Uterus (tissue), 4 donors: ENCODE measurements around the gene FAM209A. TPM values are rescaled to one million over a fixed set of nuclear protein-coding genes. Genes with fewer than 3 reads are reported as not detected.
"Not testable (repeated sequence)": the region's sequence is repeated elsewhere in the genome, so short reads cannot be mapped to it uniquely, and the experiment has no call there.

ENCODE experiments used
- DNase-seq, 2 donors: peaks; one replicate each; pipeline ENCODE4 v3.0.0-alpha.2; 2019 to 2020
- H3K27ac ChIP-seq, 2 donors: fragments of 200-600 bp; sonication (generic); 1 replicate in 1 of 2; 2 replicates in 1 of 2; pipeline ENCODE4 v1.5.1; 2016 to 2018
- H3K27me3 ChIP-seq, 2 donors: fragments of 200-600 bp; sonication (generic); one replicate each; pipeline ENCODE4 v1.5.1; 2018 to 2019; ENCODE audit warnings: control low read depth in 1 of 2
- H3K36me3 ChIP-seq, 2 donors: fragments of 200-600 bp; sonication (generic); one replicate each; pipeline ENCODE4 v1.5.1; 2019; ENCODE audit warnings: control low read depth in 1 of 2
- H3K4me1 ChIP-seq, 2 donors: fragments of 200-600 bp; sonication (generic); one replicate each; pipeline ENCODE4 v1.5.1; 2018 to 2019; ENCODE audit warnings: control low read depth in 1 of 2
- H3K4me3 ChIP-seq, 2 donors: fragments of 200-600 bp; sonication (generic); 1 replicate in 1 of 2; 2 replicates in 1 of 2; pipeline ENCODE4 v1.5.1; 2018 to 2019; ENCODE audit warnings: mild to moderate bottlenecking in 1 of 2
- H3K9me3 ChIP-seq, 2 donors: fragments of 200-600 bp; sonication (generic); one replicate each; pipeline ENCODE4 v1.5.1; 2019; ENCODE audit warnings: control low read depth in 1 of 2
- POLR2A ChIP-seq, 2 donors: fragments of 450-650 bp; IDR thresholded peaks; one replicate each; pipeline ENCODE4 v1.6.1; 2016; ENCODE audit warnings: antibody characterized with exemption in 2 of 2, mild to moderate bottlenecking in 1 of 2, moderate library complexity in 1 of 2
- intact Hi-C: fragments of 100-400 bp; cut with DNase I; formaldehyde crosslinking; loops from one replicate; pipeline ENCODE4 v1.15.1; 2023; ENCODE audit warnings: low total_unique reads
- total RNA-seq, 4 donors: library from RNA; depleted of rRNA in 3 of 4; stranded (reverse); fragments of >200 nt in 3 of 4; gene quantifications; one replicate each; pipeline versions ENCODE4 v1.1.0 to v1.2.4, GENCODE V29; 2014 to 2023
- TF ChIP-seq, protein P1 (sequence below), 4 experiments: fragments of 200-600 bp in 2 of 4; fragments of 450-650 bp in 2 of 4; sonication (generic) in 2 of 4; IDR thresholded peaks; one replicate each; pipeline ENCODE4 v1.5.1; 2016 to 2019; ENCODE audit warnings: antibody characterized with exemption in 4 of 4, mild to moderate bottlenecking in 2 of 4, moderate library complexity in 1 of 4
- donor health status: DM: yes; HTN: yes; CAD: no.

FAM209A gene
- total RNA-seq, 4 donors from 2014 or later: 0.76 TPM; not detected in 3

GRCh38 chr20:56520180-56520579 lies 4.4 kb upstream of the FAM209A start:
- intact Hi-C loops: no loop called here
- Histone ChIP-seq H3K27me3 (no peaks in the 10 kb centered on the region), H3K4me1 (no peaks in the 10 kb centered on the region), H3K4me3 (no peak overlapping the region), H3K36me3 (no peaks in the 10 kb centered on the region), H3K9me3 (peaks cover 0 to 23% of the 10 kb centered on the region in 2 donors), H3K27ac (no peak overlapping the region)
- TF ChIP-seq POLR2A (IDR thresholded peaks at IDR 0.05): no peak
- TF ChIP-seq, protein P1, sequence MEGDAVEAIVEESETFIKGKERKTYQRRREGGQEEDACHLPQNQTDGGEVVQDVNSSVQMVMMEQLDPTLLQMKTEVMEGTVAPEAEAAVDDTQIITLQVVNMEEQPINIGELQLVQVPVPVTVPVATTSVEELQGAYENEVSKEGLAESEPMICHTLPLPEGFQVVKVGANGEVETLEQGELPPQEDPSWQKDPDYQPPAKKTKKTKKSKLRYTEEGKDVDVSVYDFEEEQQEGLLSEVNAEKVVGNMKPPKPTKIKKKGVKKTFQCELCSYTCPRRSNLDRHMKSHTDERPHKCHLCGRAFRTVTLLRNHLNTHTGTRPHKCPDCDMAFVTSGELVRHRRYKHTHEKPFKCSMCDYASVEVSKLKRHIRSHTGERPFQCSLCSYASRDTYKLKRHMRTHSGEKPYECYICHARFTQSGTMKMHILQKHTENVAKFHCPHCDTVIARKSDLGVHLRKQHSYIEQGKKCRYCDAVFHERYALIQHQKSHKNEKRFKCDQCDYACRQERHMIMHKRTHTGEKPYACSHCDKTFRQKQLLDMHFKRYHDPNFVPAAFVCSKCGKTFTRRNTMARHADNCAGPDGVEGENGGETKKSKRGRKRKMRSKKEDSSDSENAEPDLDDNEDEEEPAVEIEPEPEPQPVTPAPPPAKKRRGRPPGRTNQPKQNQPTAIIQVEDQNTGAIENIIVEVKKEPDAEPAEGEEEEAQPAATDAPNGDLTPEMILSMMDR (IDR thresholded peaks at IDR 0.05): no peak
- no peak for DNase-seq

GRCh38 chr20:56520746-56521354 lies 3.7 kb upstream of the FAM209A start:
- H3K4me3 ChIP-seq, intact Hi-C loops, DNase-seq, H3K27ac ChIP-seq, H3K4me1 ChIP-seq, H3K36me3 ChIP-seq, H3K27me3 ChIP-seq: not testable (repeated sequence)
- peaks cover 0 to 23% of the 10 kb centered on the region in 2 donors for H3K9me3 ChIP-seq

DNA sequence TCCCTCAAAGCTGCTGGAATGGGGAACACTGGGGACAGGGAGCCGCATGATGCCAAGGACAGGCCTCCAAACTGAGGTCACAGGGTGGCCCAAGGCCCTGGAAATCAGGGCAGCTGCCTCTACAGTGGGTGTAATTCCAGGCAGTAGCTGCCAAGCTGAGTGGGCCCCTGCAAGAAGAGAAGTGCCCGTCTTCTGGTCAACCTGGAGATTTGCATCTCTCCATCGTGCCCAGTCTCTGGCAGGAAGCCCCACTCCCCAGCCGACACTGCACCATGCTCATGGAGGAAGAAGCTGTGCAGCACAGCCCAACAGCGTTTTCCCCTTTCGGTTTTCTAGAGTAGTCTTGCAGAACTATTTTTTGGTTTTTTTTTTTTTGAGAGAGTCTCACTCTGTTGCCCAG lies 2.2 kb upstream of the FAM209A start:
- Histone ChIP-seq H3K9me3 (peaks cover 0 to 23% of the 10 kb centered on the region in 2 donors), H3K27me3 (no peaks in the 10 kb centered on the region), H3K36me3 (no peaks in the 10 kb centered on the region), H3K4me1 (no peaks in the 10 kb centered on the region), H3K27ac (no peak overlapping the region), H3K4me3 (no peak overlapping the region)
- intact Hi-C loops: no loop called here
- no peak for DNase-seq
- TF ChIP-seq, protein P1 (IDR thresholded peaks at IDR 0.05): no peak
- no peak for TF ChIP-seq POLR2A (IDR thresholded peaks at IDR 0.05)

DNA sequence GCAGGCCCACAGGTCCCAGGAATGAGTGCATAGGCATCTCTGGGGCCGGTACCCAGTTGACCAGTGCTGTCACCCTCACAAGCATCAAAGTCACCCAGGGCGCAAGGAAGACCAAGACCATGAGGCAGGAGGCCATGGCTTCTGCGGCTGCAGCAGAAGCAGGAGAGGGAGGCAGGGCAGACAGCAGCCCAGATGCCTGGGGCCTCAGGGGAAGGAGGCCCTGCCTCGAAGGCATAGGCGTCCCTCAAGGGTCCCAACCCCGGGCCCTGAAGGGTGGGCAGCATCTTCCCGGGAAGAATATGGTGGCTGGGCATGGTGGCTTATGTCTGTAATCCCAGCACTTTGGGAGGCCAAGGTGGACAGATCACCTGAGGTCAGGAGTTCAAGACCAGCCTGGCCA lies 3.0 kb downstream of the FAM209A start:
- intact Hi-C loops: no loop called here
- Histone ChIP-seq H3K9me3 (no peaks in the 10 kb centered on the region), H3K4me3 (no peak overlapping the region), H3K36me3 (no peaks in the 10 kb centered on the region), H3K27ac (no peak overlapping the region), H3K4me1 (no peaks in the 10 kb centered on the region), H3K27me3 (no peaks in the 10 kb centered on the region)
- DNase-seq: no peak
- no peak for TF ChIP-seq POLR2A (IDR thresholded peaks at IDR 0.05)
- TF ChIP-seq, protein P1 (IDR thresholded peaks at IDR 0.05): no peak

GRCh38 chr20:56532946-56533345 lies 8.4 kb downstream of the FAM209A start, which contains the start of gene FAM209B:
FAM209B (plus strand) TSS chr20:56533246; CDS start chr20:56533342, 96 bp downstream.
- H3K9me3 ChIP-seq, H3K4me3 ChIP-seq, H3K36me3 ChIP-seq, DNase-seq, H3K27me3 ChIP-seq, H3K27ac ChIP-seq, H3K4me1 ChIP-seq, intact Hi-C loops: not testable (repeated sequence)

GRCh38 chr20:56537997-56538396 lies 13.5 kb downstream of the FAM209A start:
- H3K4me1 ChIP-seq: no peaks in the 10 kb centered on the region
- H3K36me3 ChIP-seq: no peaks in the 10 kb centered on the region
- H3K27ac ChIP-seq: no peak overlapping the region
- no peak overlapping the region for H3K4me3 ChIP-seq
- no peaks in the 10 kb centered on the region for H3K9me3 ChIP-seq
- no peak for DNase-seq
- H3K27me3 ChIP-seq: no peaks in the 10 kb centered on the region
- TF ChIP-seq, protein P1 (IDR thresholded peaks at IDR 0.05): no peak
- TF ChIP-seq POLR2A (IDR thresholded peaks at IDR 0.05): no peak
- intact Hi-C loops: no loop called here
